Dermis microvascular lymphatic vessel endothelial cell (primary cell): ENCODE measurements around the gene PFKL. TPM values are rescaled to one million over a fixed set of nuclear protein-coding genes. Genes with fewer than 3 reads are reported as not detected.
"Not testable (repeated sequence)": the region's sequence is repeated elsewhere in the genome, so short reads cannot be mapped to it uniquely, and the experiment has no call there.

Experiments used
- DNase-seq, 2 donors: peaks; one replicate each; pipeline versions ENCODE4 v3.0.0 to v3.0.0-alpha.2; 2010; ENCODE audit warnings: low read depth in 2 of 2
- total RNA-seq: library from RNA; depleted of rRNA; stranded (reverse); fragments of >200 nt; gene quantifications from 2 replicates; pipeline ENCODE4 v1.2.1, GENCODE V29; 2014

PFKL gene
- total RNA-seq, 1 donor from 2014 or later, result 240 TPM

DNA sequence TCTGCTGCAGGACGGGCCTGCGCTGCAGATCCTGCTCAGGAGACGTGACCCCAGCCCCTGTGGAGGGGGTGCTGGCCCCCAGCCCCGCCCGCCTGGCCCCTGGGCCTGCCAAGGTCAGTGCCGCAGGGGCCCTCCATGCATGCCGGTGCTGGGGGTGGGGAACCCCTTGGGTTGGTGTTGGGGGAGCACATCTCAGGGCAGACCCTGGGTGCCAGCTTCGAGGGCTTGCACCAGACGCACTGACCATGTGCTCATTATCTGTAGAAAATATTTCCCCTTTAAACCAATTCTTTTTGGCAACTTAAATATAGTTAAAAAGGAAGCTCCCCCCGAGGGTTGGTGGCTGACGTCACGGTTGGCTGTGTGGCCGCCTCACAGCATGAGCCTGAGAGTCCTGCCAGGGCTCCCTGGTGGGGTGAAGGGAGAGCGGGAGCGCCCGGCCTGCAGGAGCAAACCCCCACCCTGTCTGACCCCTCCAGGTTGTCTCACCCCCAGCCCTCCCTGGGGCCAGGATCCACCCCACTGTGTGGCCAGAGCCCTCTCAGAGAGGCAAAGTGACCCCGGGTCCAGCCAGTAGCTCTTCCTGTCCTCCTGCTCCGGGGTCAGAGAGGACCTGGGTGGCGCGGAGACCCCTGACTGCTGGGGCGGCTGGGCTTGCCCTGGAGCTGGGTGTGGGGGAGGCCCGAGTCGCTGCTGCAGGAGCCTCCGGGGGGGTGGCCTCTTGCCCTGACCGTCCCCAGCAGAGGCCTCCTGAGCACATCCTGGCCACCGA, 5.3 kb upstream of the PFKL start:
- no peak for DNase-seq

- DNase-seq, result no peak
Measured at GRCh38 chr21:44295163-44295573, 4.7 kb upstream of the PFKL start.

- no peak for DNase-seq
Measured at GRCh38 chr21:44295646-44296045, 4.2 kb upstream of the PFKL start.

GRCh38 chr21:44296103-44296519, 3.7 kb upstream of the PFKL start:
- no peak for DNase-seq

- DNase-seq, result no peak
Measured at GRCh38 chr21:44296916-44297315, 2.9 kb upstream of the PFKL start.

DNA sequence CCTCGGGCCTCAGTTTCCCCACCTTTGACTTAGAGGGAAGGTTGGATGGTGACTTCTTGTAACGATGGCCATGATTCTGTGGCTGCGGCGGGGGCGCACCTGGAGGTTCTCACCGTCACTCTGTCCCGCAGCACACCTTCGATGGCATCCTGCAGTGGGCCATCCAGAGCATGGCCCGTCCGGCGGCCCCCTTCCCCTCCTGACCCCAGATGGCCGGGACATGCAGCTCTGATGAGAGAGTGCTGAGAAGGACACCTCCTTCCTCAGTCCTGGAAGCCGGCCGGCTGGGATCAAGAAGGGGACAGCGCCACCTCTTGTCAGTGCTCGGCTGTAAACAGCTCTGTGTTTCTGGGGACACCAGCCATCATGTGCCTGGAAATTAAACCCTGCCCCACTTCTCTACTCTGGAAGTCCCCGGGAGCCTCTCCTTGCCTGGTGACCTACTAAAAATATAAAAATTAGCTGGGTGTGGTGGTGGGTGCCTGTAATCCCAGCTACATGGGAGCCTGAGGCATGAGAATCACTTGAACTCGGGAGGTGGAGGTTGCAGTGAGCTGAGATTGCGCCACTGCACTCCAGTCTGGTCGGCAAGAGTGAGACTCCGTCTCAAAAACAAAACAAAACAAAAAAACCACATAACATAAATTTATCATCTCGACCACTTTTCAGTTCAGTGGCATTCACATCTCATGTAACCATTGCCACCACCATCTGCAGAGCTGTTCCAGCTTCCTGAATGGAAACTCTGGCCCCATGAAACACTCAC, 2.1 kb upstream of the PFKL start:
- DNase-seq, result peak; percentile 60 to 86

GRCh38 chr21:44298301-44298700, 1.6 kb upstream of the PFKL start:
- DNase-seq, result peak in 1 of 2 donors; percentile 25

GRCh38 chr21:44299085-44299457, 782 bp upstream of the PFKL start:
- DNase-seq, result no peak

- peak in 1 of 2 donors; percentile 60 for DNase-seq
Measured at GRCh38 chr21:44300262-44300959, 558 bp downstream of the PFKL start.

- DNase-seq, result no peak
Measured at GRCh38 chr21:44301141-44301540, 1.3 kb downstream of the PFKL start.

DNA sequence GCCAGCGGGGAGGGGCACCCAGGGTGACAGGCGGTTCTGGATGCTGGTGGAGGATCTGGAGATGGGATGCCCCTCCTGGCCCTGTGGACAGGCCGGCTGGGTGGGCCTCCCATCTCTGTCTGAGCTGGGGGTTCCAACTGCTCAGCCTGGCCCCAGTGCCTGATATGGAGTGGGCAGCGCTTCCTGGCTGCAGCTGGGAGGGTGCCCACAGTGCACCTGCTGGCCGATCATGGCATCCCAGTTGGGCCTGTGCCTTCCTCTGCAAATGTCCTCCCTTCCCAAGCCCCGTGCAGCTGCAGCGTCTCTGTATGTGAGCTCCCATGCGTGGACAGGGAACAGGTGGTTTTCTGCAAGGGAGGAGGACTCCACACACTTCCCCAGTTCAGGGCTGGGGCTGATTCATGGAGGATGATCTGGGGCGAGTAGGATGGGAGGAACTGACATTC, 2.1 kb downstream of the PFKL start:
- no peak for DNase-seq

DNA sequence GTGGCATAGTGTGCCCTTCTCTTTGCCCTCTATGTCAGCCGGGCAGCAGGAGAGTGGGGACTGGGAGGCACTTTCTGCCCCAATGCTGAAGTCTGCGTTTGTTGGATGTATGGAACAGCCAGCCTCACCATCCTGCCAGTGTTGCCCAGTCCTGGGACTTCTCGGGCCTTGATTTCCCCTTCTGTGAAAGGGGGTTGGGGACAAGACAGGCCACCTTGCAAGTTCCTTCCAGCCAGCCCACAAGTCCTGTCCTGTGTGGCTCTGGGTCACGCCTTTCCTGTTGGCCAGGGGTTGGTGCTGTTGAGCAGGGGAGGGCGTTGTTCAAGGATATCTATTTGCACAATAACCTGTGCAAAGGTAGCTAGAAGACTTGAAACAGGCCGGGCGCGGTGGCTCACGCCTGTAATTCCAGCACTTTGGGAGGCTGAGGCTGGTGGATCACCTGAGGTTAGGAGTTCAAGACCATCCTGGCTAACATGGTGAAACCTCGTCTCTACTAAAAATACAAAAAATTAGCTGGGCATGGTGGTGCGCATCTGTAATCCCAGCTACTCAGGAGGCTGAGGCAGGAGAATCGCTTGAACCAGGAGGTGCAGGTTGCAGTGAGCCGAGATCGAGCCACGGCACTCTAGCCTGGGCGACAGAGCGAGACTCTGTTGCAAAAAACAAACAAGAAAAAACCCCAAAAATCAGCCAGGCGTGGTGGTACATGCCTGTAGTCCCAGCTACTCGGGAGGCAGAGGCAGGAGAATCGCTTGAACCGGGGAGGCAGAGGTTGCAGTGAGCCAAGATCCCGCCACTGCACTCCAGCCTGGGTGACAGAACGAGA, 2.9 kb downstream of the PFKL start:
- DNase-seq, result not testable (repeated sequence)

- DNase-seq, result peak in 1 of 2 donors; percentile 22
Measured at GRCh38 chr21:44303490-44303981, 3.7 kb downstream of the PFKL start.

DNA sequence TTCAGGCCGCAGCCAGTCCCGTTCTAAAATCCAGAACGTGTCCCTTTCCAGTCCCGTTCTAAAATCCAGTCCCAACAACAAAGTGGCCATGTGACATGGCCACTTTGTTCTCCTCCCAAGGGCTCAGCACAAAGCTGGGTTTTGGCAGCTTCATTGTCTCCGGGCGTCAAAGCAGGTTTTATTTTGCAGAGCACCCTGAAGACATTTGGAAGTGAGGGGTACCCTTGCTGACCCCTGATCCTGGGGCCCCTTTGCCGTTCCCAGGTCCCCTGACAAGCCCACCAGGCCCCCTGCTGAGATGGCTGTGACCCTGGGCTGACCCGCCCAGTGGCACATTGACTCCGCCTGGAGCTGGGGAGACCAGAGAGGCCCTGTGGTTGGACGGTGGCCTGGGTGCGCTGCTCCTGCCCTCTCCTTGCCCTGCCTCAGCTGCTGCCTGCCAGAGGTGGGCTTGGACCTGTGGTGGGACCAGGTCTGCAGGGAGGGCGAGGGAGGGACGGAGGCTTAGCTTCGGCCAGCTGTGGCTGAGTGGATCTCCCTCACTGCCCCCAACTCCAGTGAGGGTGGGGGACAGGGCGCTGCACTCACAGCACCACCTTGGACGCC, 4.3 kb downstream of the PFKL start:
- DNase-seq, result no peak

- DNase-seq, result peak; percentile 30 to 65
Measured at GRCh38 chr21:44304877-44305293, 5.0 kb downstream of the PFKL start.

- peak in 1 of 2 donors; percentile 18 for DNase-seq
Measured at GRCh38 chr21:44305691-44306090, 5.8 kb downstream of the PFKL start.

GRCh38 chr21:44306936-44307704, 7.3 kb downstream of the PFKL start:
- no peak for DNase-seq

DNA sequence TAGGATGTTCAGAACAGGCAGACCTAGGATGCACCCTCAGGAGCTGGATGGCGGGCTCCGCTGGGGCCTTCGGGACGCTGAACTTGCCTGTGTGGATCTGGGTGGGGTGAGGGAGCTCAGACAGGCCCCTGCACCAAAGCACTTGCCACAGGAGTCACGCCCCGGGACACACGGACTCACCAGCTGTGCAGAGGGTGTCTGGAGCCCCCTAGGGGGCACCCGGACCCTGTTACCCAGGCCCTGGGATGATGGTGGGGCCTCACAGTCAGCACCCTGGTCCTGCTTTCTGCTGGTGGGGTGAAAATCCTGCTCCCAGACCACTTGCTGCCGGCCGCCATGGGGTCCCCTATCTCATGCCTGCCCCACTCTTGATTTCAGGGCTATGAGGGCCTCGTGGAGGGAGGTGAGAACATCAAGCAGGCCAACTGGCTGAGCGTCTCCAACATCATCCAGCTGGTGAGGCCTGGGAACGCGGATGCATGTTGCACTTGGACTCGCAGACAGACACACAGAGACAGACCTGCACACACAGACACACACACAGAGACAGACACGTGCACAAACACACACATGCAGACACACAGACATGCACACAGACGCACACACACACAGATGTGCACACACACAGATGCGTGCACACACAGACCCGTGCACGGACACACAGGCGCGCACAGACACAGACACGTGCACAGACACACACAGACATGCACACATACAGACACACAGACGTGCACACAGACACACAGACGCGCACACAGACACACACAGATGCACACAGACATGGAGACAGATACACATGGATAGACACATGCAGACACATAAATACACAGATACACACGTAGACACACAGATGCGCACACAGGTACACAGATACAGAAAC, 11.0 kb downstream of the PFKL start:
- DNase-seq, result no peak

GRCh38 chr21:44312089-44312488, 12.2 kb downstream of the PFKL start:
- DNase-seq, result no peak
